ENCODE data around the gene LEF1. TPM values are rescaled to one million over a fixed set of nuclear protein-coding genes. Genes with fewer than 3 reads are reported as not detected.

LEF1 gene
- total RNA-seq, 1 experiment from 2014 or later: 0.79 TPM

DNA sequence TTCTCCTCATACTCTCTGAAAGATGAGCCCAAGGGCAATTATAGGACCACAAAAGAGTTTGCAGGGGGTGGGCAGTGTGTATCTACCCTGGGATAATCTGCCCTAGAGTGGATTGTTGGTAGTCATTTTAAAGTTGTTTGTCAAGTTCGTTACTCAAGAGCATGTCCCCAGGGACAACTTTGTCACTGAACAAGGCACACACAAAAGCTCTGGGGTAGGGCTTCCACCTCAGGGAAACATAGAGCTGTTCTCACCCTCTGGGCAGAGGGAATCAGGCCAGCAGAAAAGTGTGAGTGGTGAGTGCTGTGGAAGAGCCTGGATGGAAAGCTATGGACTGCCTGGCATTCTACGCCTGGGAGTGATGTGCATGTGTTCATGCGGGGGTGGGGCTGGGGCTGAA, 23.3 kb upstream of the LEF1 start:
- CTCF ChIA-PET: no interaction called here

More for the DNA sequence above, 23.3 kb upstream of the LEF1 start:
- Histone ChIP-seq H3K27me3 (ENCODE audit: insufficient read depth, low read length) (no peaks in the 10 kb centered on the region), H3K4me2 (ENCODE audit: low read length) (no peak overlapping the region), H3K4me1 (ENCODE audit: control insufficient read depth in 1 of 2, insufficient read depth in 2 of 2, low read length in 2 of 2) (no peaks in the 10 kb centered on the region), H3K9me3 (ENCODE audit: control insufficient read depth in 1 of 2, insufficient read depth in 1 of 2, low read depth in 1 of 2, low read length in 2 of 2) (no peaks in the 10 kb centered on the region), H3K79me2 (ENCODE audit: insufficient read depth, low read length) (no peaks in the 10 kb centered on the region), H2AFZ (ENCODE audit: low read depth, low read length, poor library complexity, severe bottlenecking) (no peak overlapping the region), H4K20me1 (ENCODE audit: insufficient read depth) (no peaks in the 10 kb centered on the region), H3K4me3 (replicated peaks in 1 of 2; ENCODE audit: low read depth in 1 of 2, low read length in 2 of 2) (no peak overlapping the region), H3K9me2 (ENCODE audit: insufficient read depth) (no peaks in the 10 kb centered on the region), H3K27ac (ENCODE audit: low read depth, low read length) (no peak overlapping the region), H3K9ac (ENCODE audit: low read length) (no peak overlapping the region), H3K36me3 (ENCODE audit: control insufficient read depth in 1 of 2, insufficient read depth in 2 of 2, low read length in 2 of 2) (no peaks in the 10 kb centered on the region)
- TF ChIP-seq TCF7L2 (IDR thresholded peaks at IDR 0.05; ENCODE audit: borderline replicate concordance, extremely low read depth, insufficient read depth, insufficient read length): no peak
- no peak for TF ChIP-seq JUND (IDR thresholded peaks at IDR 0.05)
- no peak for TF ChIP-seq RAD21 (IDR thresholded peaks at IDR 0.05; ENCODE audit: low read depth)
- TF ChIP-seq ZFX (IDR thresholded peaks at IDR 0.05): no peak
- no peak for TF ChIP-seq POLR2A (IDR thresholded peaks at IDR 0.05; ENCODE audit: borderline replicate concordance, extremely low read depth, insufficient read depth, insufficient read length)
- TF ChIP-seq, protein P1, sequence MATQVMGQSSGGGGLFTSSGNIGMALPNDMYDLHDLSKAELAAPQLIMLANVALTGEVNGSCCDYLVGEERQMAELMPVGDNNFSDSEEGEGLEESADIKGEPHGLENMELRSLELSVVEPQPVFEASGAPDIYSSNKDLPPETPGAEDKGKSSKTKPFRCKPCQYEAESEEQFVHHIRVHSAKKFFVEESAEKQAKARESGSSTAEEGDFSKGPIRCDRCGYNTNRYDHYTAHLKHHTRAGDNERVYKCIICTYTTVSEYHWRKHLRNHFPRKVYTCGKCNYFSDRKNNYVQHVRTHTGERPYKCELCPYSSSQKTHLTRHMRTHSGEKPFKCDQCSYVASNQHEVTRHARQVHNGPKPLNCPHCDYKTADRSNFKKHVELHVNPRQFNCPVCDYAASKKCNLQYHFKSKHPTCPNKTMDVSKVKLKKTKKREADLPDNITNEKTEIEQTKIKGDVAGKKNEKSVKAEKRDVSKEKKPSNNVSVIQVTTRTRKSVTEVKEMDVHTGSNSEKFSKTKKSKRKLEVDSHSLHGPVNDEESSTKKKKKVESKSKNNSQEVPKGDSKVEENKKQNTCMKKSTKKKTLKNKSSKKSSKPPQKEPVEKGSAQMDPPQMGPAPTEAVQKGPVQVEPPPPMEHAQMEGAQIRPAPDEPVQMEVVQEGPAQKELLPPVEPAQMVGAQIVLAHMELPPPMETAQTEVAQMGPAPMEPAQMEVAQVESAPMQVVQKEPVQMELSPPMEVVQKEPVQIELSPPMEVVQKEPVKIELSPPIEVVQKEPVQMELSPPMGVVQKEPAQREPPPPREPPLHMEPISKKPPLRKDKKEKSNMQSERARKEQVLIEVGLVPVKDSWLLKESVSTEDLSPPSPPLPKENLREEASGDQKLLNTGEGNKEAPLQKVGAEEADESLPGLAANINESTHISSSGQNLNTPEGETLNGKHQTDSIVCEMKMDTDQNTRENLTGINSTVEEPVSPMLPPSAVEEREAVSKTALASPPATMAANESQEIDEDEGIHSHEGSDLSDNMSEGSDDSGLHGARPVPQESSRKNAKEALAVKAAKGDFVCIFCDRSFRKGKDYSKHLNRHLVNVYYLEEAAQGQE (IDR thresholded peaks at IDR 0.05; ENCODE audit: low read depth): no peak
- no peak for TF ChIP-seq FOSL1 (IDR thresholded peaks at IDR 0.05; ENCODE audit: low read depth)
- TF ChIP-seq YY1 (IDR thresholded peaks at IDR 0.05; ENCODE audit: extremely low read depth, insufficient replicate concordance, low read depth, low read length): no peak
- no peak for TF ChIP-seq ZBTB33 (IDR thresholded peaks at IDR 0.05; ENCODE audit: extremely low read depth, insufficient replicate concordance, low read length)
- TF ChIP-seq MAX (IDR thresholded peaks at IDR 0.05): no peak
- TF ChIP-seq, protein P2, sequence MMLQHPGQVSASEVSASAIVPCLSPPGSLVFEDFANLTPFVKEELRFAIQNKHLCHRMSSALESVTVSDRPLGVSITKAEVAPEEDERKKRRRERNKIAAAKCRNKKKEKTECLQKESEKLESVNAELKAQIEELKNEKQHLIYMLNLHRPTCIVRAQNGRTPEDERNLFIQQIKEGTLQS (IDR thresholded peaks at IDR 0.05): no peak
- no peak for TF ChIP-seq SIN3A (IDR thresholded peaks at IDR 0.05; ENCODE audit: low read depth)
- TF ChIP-seq EGR1 (IDR thresholded peaks at IDR 0.05; ENCODE audit: low read depth): no peak
- TF ChIP-seq ELF1 (IDR thresholded peaks at IDR 0.05; ENCODE audit: borderline replicate concordance, low read depth): no peak
- TF ChIP-seq CBX3 (IDR thresholded peaks at IDR 0.05; ENCODE audit: low read depth): no peak
- no peak for TF ChIP-seq EZH2 (IDR thresholded peaks at IDR 0.05)
- no peak for TF ChIP-seq POLR2AphosphoS5 (IDR thresholded peaks at IDR 0.05; ENCODE audit: low read depth, low read length)
- no peak for TF ChIP-seq EZH2phosphoT487 (IDR thresholded peaks at IDR 0.05; ENCODE audit: borderline replicate concordance)
- TF ChIP-seq ZNF274 (IDR thresholded peaks at IDR 0.05; ENCODE audit: low read depth, low read length): no peak
- BruUV-seq (replicated peaks): no TSS peak
- DNase-seq (ENCODE audit: low read depth, low spot score) (no peak), ATAC-seq (no peak)
- intact Hi-C loops (cut with micrococcal nuclease): no loop called here
- RAD21 ChIA-PET (ENCODE audit: low non-redundant PET in 1 of 2, low total read pairs in 2 of 2, uncharacterized antibody in 2 of 2, unreplicated experiment in 2 of 2): no interaction called here
- POLR2A ChIA-PET: no interaction called here
